Measurements from ENCODE around the gene ZNF808.
A peak's percentile ranks its signal among the peaks of the same experiment; 100 is the strongest.
"Not testable (repeated sequence)": the region's sequence is repeated elsewhere in the genome, so short reads cannot be mapped to it uniquely, and the experiment has no call there.

ZNF808 gene

GRCh38 chr19:52593441-52593840 is 66.0 kb downstream of the ZNF808 start:
- DNase-seq (ENCODE audit: low read depth in 2 of 2), result not testable (repeated sequence)

- DNase-seq (ENCODE audit: low read depth in 2 of 2), result no peak
Measured at GRCh38 chr19:52599241-52599640, 71.8 kb downstream of the ZNF808 start.

DNA sequence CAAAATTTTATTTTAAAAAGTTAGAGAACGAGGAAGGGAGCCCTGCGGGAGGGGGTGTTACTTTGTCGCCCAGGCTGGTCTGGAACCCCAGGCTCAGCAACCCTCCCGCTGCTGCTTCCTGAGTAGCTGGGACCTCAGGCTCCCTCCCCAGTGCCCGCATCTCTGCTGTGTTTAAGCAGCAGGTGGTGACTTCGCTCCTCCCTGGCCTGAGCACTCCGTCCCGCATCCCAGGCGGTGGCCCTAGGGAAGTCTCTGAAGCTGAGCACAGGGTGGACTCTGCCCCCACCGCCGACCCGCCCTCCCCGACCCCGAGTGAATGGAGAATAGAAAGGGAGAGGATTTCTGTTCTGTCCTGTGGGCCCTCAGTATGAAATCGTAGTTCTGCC is 73.2 kb downstream of the ZNF808 start:
- DNase-seq (ENCODE audit: low read depth in 2 of 2), result no peak

DNA sequence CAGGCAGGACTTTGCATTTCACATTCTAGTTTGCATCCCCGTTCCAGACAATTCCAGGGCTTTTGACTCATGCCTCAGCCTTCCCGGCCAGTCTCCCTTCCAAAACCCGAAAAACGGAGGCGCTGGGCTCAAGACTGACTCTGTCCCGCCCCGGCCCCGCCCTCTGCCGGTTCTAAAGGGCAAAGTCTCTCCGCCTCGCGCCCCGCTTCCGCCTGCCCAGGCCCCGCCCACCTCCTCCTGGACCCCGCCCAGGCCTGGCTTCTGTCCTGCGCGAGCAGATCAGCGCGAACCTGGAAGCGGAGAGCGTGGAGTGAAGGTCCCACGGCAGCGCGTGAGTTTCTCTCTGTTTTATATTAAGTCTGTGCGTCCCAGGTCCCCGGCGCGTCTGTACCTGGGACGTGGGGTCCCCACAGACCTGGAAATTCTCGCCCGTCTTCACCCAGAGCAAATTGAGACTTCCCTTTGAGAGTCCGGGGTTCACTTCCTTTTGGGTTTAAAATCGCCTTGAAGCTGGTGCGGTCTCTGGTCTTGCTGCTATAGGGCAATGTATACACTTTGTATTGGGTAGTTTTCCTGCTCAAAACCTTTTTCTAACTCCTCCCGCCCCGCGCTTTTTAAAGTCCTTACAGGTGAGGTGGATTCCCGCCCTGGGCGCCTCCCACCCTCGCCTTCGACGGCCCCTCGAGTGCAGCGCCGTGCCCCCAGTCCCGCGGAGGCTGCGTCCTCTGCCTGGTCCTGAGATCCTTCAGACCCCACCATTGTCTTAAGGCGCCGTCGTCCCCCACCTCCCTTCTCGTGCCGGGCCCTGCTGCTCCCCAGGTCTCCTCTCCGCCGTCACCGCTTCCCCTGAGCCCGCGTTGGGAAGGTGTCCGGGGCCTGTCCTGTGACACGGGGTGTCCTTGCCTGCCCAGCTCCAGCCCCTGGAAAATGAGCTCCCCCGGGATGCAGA is 73.8 kb downstream of the ZNF808 start:
- peak; percentile 89 to 90 for DNase-seq (ENCODE audit: low read depth in 2 of 2)

GRCh38 chr19:52601974-52602366 is 74.5 kb downstream of the ZNF808 start:
- not testable (repeated sequence) for DNase-seq (ENCODE audit: low read depth in 2 of 2)

GRCh38 chr19:52602941-52603340 is 75.5 kb downstream of the ZNF808 start:
- no peak for DNase-seq (ENCODE audit: low read depth in 2 of 2)

GRCh38 chr19:52603558-52604207 is 76.2 kb downstream of the ZNF808 start:
- no peak for DNase-seq (ENCODE audit: low read depth in 2 of 2)

Data from stimulated activated CD8-positive, alpha-beta memory T cell treated with anti-CD3 and anti-CD28 coated beads, Interleukin-2, amount 100 ng/mL, for 1 hour (primary cell).